Breast epithelium (tissue), 4 donors: ENCODE data around the gene FARP1. TPM values are rescaled to one million over a fixed set of nuclear protein-coding genes. Genes with fewer than 3 reads are reported as not detected.

Experiments used
- DNase-seq, 2 donors: peaks; one replicate each; pipeline ENCODE4 v3.0.0-alpha.2; 2019; ENCODE audit warnings: low spot score in 2 of 2
- H3K27ac ChIP-seq, 2 donors: fragments of 200-600 bp; sonication (generic) in 1 of 2; one replicate each; pipeline ENCODE4 v1.5.1; 2016 to 2019; ENCODE audit warnings: mild to moderate bottlenecking in 1 of 2
- H3K27me3 ChIP-seq, 2 donors: fragments of 200-600 bp; sonication (generic) in 1 of 2; one replicate each; pipeline versions ENCODE4 v1.5.1 to v1.6.0; 2017 to 2019; ENCODE audit warnings: control low read depth in 1 of 2, mild to moderate bottlenecking in 1 of 2
- H3K36me3 ChIP-seq: fragments of 200-600 bp; one replicate; pipeline ENCODE4 v1.5.1; 2019
- H3K4me1 ChIP-seq, 2 donors: fragments of 200-600 bp; sonication (generic); one replicate each; pipeline ENCODE4 v1.5.1; 2016 to 2019; ENCODE audit warnings: control low read depth in 1 of 2
- H3K4me3 ChIP-seq, 3 donors: fragments of 200-600 bp; sonication (generic); 1 replicate in 2 of 3; 2 replicates in 1 of 3; pipeline ENCODE4 v1.5.1; 2016 to 2019; ENCODE audit warnings: mild to moderate bottlenecking in 3 of 3, moderate library complexity in 2 of 3
- H3K9me3 ChIP-seq, 2 donors: fragments of 200-600 bp; sonication (generic) in 1 of 2; one replicate each; pipeline ENCODE4 v1.5.1; 2016 to 2019; ENCODE audit warnings: control low read depth in 1 of 2
- POLR2A ChIP-seq: fragments of 450-650 bp; IDR thresholded peaks from one replicate; pipeline ENCODE4 v1.6.1; 2016; ENCODE audit warnings: antibody characterized with exemption, mild to moderate bottlenecking, moderate library complexity
- POLR2AphosphoS5 ChIP-seq, 3 donors: sonication (generic); formaldehyde crosslinking; IDR thresholded peaks; one replicate each; pipeline ENCODE4 v1.6.1; 2017; ENCODE audit warnings: antibody characterized with exemption in 3 of 3
- intact Hi-C: fragments of 100-400 bp; cut with DNase I; formaldehyde crosslinking; loops from one replicate; pipeline ENCODE4 v1.15.1; 2023; ENCODE audit warnings: low total_unique reads
- total RNA-seq, 3 donors: library from RNA; depleted of rRNA; stranded (reverse); fragments of >200 nt; gene quantifications; one replicate each; pipeline ENCODE4 v1.1.0, GENCODE V29; 2016
- TF ChIP-seq, protein P1 (sequence below), 3 donors: fragments of 450-650 bp; IDR thresholded peaks; one replicate each; pipeline ENCODE4 v1.5.1; 2016 to 2017; ENCODE audit warnings: antibody characterized with exemption in 3 of 3, mild to moderate bottlenecking in 3 of 3, moderate library complexity in 3 of 3

The FARP1 gene
- total RNA-seq, 3 donors from 2014 or later: 29.8 to 97.3 (median 80.1) TPM

DNA sequence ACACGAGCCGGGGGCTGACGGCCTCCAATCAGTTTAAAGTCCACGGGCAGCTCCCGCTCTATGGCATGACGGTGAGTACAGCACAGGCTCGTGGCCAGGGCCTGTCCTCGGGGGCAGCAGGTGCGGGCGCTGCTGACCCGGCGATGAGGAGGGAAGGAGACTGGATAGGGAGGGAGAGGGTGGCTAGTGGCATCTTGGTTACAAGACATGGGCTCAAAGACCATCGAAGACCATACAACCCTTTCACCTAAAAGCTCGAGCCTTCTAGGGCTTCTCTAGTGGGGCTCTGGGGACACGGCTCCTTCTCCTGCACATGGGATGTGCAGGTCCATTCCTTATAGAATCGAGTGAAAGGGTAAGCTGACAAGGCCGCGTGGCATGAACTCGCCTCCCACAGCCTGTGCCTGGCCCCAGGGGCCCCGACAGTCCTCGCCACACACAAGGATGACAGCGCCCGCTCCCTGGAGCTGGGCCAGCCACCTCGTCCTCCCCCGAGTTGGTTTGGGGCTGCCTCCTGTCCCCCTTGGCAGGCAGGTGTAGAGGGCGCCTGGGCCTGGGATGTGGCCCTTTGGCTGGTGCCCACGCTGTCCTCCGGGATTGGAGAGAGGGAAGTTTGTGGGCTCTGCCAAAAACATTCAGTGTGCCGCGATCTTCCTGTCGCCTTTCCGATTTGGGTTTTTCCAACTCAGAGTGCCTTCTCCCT lies 296.4 kb downstream of the FARP1 start:
- H3K27ac ChIP-seq: no peak overlapping the region
- H3K36me3 ChIP-seq: no peaks in the 10 kb centered on the region
- intact Hi-C loops: no loop called here
- TF ChIP-seq, protein P1, sequence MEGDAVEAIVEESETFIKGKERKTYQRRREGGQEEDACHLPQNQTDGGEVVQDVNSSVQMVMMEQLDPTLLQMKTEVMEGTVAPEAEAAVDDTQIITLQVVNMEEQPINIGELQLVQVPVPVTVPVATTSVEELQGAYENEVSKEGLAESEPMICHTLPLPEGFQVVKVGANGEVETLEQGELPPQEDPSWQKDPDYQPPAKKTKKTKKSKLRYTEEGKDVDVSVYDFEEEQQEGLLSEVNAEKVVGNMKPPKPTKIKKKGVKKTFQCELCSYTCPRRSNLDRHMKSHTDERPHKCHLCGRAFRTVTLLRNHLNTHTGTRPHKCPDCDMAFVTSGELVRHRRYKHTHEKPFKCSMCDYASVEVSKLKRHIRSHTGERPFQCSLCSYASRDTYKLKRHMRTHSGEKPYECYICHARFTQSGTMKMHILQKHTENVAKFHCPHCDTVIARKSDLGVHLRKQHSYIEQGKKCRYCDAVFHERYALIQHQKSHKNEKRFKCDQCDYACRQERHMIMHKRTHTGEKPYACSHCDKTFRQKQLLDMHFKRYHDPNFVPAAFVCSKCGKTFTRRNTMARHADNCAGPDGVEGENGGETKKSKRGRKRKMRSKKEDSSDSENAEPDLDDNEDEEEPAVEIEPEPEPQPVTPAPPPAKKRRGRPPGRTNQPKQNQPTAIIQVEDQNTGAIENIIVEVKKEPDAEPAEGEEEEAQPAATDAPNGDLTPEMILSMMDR (IDR thresholded peaks at IDR 0.05): no peak
- TF ChIP-seq POLR2A: no peak
- TF ChIP-seq POLR2AphosphoS5 (IDR thresholded peaks at IDR 0.05): no peak
- H3K27me3 ChIP-seq: no peaks in the 10 kb centered on the region
- H3K4me1 ChIP-seq: no peaks in the 10 kb centered on the region
- H3K4me3 ChIP-seq: no peak overlapping the region
- H3K9me3 ChIP-seq: no peaks in the 10 kb centered on the region
- DNase-seq: no peak

DNA sequence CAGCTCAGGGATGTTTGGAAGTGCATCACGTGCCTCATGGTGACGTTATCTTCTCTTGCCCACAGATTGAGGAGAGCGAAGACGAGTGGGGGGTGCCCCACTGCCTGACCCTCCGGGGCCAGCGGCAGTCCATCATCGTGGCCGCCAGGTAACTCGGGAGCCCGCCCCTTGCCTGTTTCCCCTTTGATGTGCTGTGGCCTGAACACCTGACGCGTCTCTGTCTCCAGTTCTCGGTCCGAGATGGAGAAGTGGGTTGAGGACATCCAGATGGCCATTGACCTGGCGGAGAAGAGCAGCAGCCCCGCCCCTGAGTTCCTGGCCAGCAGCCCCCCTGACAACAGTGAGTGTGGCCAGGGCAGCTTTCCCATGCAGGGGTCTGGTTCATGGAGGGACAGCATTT lies 297.0 kb downstream of the FARP1 start:
- no peak for DNase-seq

DNA sequence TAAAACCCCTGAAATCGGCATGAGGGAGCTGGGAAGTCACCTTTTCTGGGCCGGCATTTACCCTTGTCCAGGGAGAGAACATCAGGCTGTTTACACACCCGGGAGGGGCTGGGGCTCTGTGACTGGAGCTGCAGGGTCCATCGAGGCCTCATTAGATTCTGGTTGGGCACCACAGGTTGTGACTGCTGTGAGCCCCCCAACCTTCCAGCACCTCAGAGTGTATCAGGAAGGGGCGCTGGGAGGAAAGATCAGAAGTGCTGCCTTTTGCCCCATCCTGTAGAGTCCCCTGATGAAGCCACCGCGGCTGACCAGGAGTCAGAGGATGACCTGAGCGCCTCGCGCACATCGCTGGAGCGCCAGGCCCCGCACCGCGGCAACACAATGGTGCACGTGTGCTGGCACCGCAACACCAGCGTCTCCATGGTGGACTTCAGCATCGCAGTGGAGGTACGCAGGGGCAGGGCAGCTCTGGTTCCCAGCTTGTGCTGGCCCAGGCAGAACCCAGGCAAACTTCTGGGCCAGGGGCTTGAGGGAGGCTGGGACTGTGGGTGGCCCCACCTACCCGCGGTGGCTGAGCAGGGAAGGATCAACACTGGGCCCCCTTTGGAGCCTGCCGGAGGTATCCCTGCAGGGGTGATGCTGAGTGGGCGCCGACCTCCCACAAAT lies 297.6 kb downstream of the FARP1 start:
- Histone ChIP-seq H3K4me1 (no peaks in the 10 kb centered on the region), H3K27ac (no peak overlapping the region), H3K9me3 (no peaks in the 10 kb centered on the region), H3K36me3 (no peaks in the 10 kb centered on the region), H3K27me3 (no peaks in the 10 kb centered on the region), H3K4me3 (no peak overlapping the region)
- TF ChIP-seq, protein P1 (IDR thresholded peaks at IDR 0.05): no peak
- TF ChIP-seq POLR2AphosphoS5 (IDR thresholded peaks at IDR 0.05) (no peak), POLR2A (no peak)
- intact Hi-C loops: loop anchor here (10.0 kb wide), 2 partner anchors 134 to 744 kb away; partner anchors contain the start of gene STK24
- DNase-seq: no peak

More for the DNA sequence above, 297.0 kb downstream of the FARP1 start:
- intact Hi-C loops: loop anchor here (10.0 kb wide), 2 partner anchors 135 to 745 kb away; partner anchors contain the start of gene STK24
- no peaks in the 10 kb centered on the region for H3K27me3 ChIP-seq
- H3K4me3 ChIP-seq: no peak overlapping the region
- H3K27ac ChIP-seq: no peak overlapping the region
- TF ChIP-seq, protein P1 (IDR thresholded peaks at IDR 0.05): no peak
- TF ChIP-seq POLR2A (no peak), POLR2AphosphoS5 (IDR thresholded peaks at IDR 0.05) (no peak)
- H3K36me3 ChIP-seq: no peaks in the 10 kb centered on the region
- H3K4me1 ChIP-seq: no peaks in the 10 kb centered on the region
- H3K9me3 ChIP-seq: no peaks in the 10 kb centered on the region

DNA sequence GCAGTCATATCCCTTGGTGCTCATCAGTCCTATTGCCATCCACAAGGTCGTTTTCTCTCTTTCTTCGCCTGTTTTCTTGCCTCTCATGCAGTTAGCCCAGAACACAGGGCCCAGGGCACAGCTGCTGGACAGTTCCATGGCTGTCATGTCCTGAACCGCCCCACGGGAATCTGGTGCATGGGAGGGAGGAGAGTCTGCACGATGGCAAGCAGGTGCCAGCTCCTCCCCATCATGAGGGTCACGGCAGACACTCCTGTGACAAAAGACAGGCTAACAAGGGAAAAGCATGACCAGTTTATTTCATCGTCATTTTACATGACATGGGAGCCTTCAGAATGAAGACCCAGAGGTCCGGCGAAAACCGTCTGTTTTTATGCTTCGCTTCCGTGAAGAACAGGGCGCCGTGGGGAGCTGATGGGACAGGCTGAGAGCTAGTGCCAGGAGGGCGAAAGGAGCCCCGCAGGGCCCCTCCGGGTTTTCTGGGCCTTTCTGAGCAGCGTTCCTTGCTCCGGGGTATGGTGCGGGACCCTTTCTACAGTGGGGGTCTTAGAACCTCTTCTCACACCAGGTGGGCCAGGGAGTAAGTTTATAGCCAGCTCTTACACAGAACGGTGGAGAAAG lies 298.3 kb downstream of the FARP1 start:
- intact Hi-C loops: loop anchor here (10.0 kb wide), 2 partner anchors 134 to 744 kb away; partner anchors contain the start of gene STK24
- TF ChIP-seq, protein P1 (IDR thresholded peaks at IDR 0.05): no peak
- TF ChIP-seq POLR2A: no peak
- no peak for TF ChIP-seq POLR2AphosphoS5 (IDR thresholded peaks at IDR 0.05)
- no peaks in the 10 kb centered on the region for H3K9me3 ChIP-seq
- no peaks in the 10 kb centered on the region for H3K36me3 ChIP-seq
- H3K4me1 ChIP-seq: no peaks in the 10 kb centered on the region
- H3K4me3 ChIP-seq: no peak overlapping the region
- no peak for DNase-seq
- H3K27me3 ChIP-seq: no peaks in the 10 kb centered on the region
- H3K27ac ChIP-seq: no peak overlapping the region
